Measurements from ENCODE around the gene CADPS2. TPM values are rescaled to one million over a fixed set of nuclear protein-coding genes. Genes with fewer than 3 reads are reported as not detected.

CADPS2 gene
- total RNA-seq, 2 experiments from 2014 or later, result not detected

GRCh38 chr7:122407195-122407594 lies 479.1 kb downstream of the CADPS2 start:
- intact Hi-C loops (cut with DNase I, micrococcal nuclease), result no loop called here
- no peaks in the 10 kb centered on the region for H3K9me3 Mint-ChIP-seq
- no peak overlapping the region for H3K27ac Mint-ChIP-seq
- H3K36me3 Mint-ChIP-seq (ENCODE audit: low read depth), result no peaks in the 10 kb centered on the region
- ATAC-seq (ENCODE audit: poor library complexity), result no peak
- H3K4me3 ChIP-seq (ENCODE audit: low read length), result no peak overlapping the region
- no peaks in the 10 kb centered on the region for H3K36me3 ChIP-seq (ENCODE audit: insufficient read depth, low read length)
- no peak for TF ChIP-seq CTCF (IDR thresholded peaks at IDR 0.05)
- CTCF ChIA-PET, result no interaction called here
- no peaks in the 10 kb centered on the region for H3K27me3 ChIP-seq (ENCODE audit: control insufficient read depth in 1 of 2, insufficient read depth in 2 of 2, low read length in 2 of 2)
- no peaks in the 10 kb centered on the region for H3K4me1 ChIP-seq (ENCODE audit: insufficient read depth, low read length)
- H3K4me3 Mint-ChIP-seq, result no peak overlapping the region
- H3K27me3 Mint-ChIP-seq, result no peaks in the 10 kb centered on the region
- no peaks in the 10 kb centered on the region for H3K4me1 Mint-ChIP-seq (ENCODE audit: low read depth)
- H3K9me3 ChIP-seq (ENCODE audit: control insufficient read depth in 1 of 2, insufficient read depth in 1 of 2, low read length in 2 of 2), result peaks cover 0 to 12% of the 10 kb centered on the region in 2 experiments
- no peak overlapping the region for H3K27ac ChIP-seq (ENCODE audit: low read depth in 1 of 2, low read length in 2 of 2)
- POLR2A ChIA-PET, result no interaction called here
- no peak for DNase-seq

- Histone ChIP-seq H3K4me3 (ENCODE audit: low read length) (no peak overlapping the region), H3K36me3 (ENCODE audit: insufficient read depth, low read length) (no peaks in the 10 kb centered on the region), H3K27ac (ENCODE audit: low read depth in 1 of 2, low read length in 2 of 2) (no peak overlapping the region), H3K27me3 (ENCODE audit: control insufficient read depth in 1 of 2, insufficient read depth in 2 of 2, low read length in 2 of 2) (no peaks in the 10 kb centered on the region), H3K4me1 (ENCODE audit: insufficient read depth, low read length) (no peaks in the 10 kb centered on the region), H3K9me3 (ENCODE audit: control insufficient read depth in 1 of 2, insufficient read depth in 1 of 2, low read length in 2 of 2) (peaks cover 0 to 9% of the 10 kb centered on the region in 2 experiments)
- H3K4me3 Mint-ChIP-seq, result no peak overlapping the region
- intact Hi-C loops (cut with DNase I, micrococcal nuclease), result no loop called here
- no peak for ATAC-seq (ENCODE audit: poor library complexity)
- H3K27me3 Mint-ChIP-seq, result no peaks in the 10 kb centered on the region
- H3K27ac Mint-ChIP-seq, result no peak overlapping the region
- no peak for DNase-seq
- CTCF ChIA-PET, result no interaction called here
- H3K4me1 Mint-ChIP-seq (ENCODE audit: low read depth), result no peaks in the 10 kb centered on the region
- H3K9me3 Mint-ChIP-seq, result no peaks in the 10 kb centered on the region
- POLR2A ChIA-PET, result no interaction called here
- H3K36me3 Mint-ChIP-seq (ENCODE audit: low read depth), result no peaks in the 10 kb centered on the region
- no peak for TF ChIP-seq CTCF (IDR thresholded peaks at IDR 0.05)
Observed at GRCh38 chr7:122403113-122403512, 483.1 kb downstream of the CADPS2 start.

GRCh38 chr7:122402235-122402634 lies 484.0 kb downstream of the CADPS2 start:
- Histone ChIP-seq H3K4me1 (ENCODE audit: insufficient read depth, low read length) (no peaks in the 10 kb centered on the region), H3K9me3 (ENCODE audit: control insufficient read depth in 1 of 2, insufficient read depth in 1 of 2, low read length in 2 of 2) (peaks cover 0 to 9% of the 10 kb centered on the region in 2 experiments), H3K36me3 (ENCODE audit: insufficient read depth, low read length) (no peaks in the 10 kb centered on the region), H3K27ac (ENCODE audit: low read depth in 1 of 2, low read length in 2 of 2) (no peak overlapping the region), H3K4me3 (ENCODE audit: low read length) (no peak overlapping the region), H3K27me3 (ENCODE audit: control insufficient read depth in 1 of 2, insufficient read depth in 2 of 2, low read length in 2 of 2) (no peaks in the 10 kb centered on the region)
- POLR2A ChIA-PET, result no interaction called here
- ATAC-seq (ENCODE audit: poor library complexity) (no peak), DNase-seq (no peak)
- CTCF ChIA-PET, result no interaction called here
- TF ChIP-seq CTCF (IDR thresholded peaks at IDR 0.05), result no peak
- H3K27me3 Mint-ChIP-seq, result no peaks in the 10 kb centered on the region
- no peak overlapping the region for H3K4me3 Mint-ChIP-seq
- no peaks in the 10 kb centered on the region for H3K4me1 Mint-ChIP-seq (ENCODE audit: low read depth)
- no peak overlapping the region for H3K27ac Mint-ChIP-seq
- H3K9me3 Mint-ChIP-seq, result no peaks in the 10 kb centered on the region
- no peaks in the 10 kb centered on the region for H3K36me3 Mint-ChIP-seq (ENCODE audit: low read depth)
- intact Hi-C loops (cut with DNase I, micrococcal nuclease), result no loop called here

Data from CD4-positive, alpha-beta T cell (primary cell).